GM21423 (cell line): ENCODE measurements around the gene H3-3A.

Source experiments
- ATAC-seq: cut with Tn5 transposase; IDR thresholded peaks from one replicate; pipeline ENCODE4 v1.9.1; 2021; ENCODE audit warnings: mild to moderate bottlenecking, moderate library complexity; ENCODE audit not compliant: unreplicated experiment

The H3-3A gene

GRCh38 chr1:226062558-226063223 lies at the start of gene H3-3A:
Gene H3-3A (plus strand): TSS chr1:226062716. CDS start chr1:226064352, 1,636 bp downstream.
- ATAC-seq, result peak; percentile 71

- ATAC-seq, result no peak
Observed at GRCh38 chr1:226017070-226017469, 45.4 kb upstream of the H3-3A start.

GRCh38 chr1:226019572-226019971 lies 42.9 kb upstream of the H3-3A start:
- ATAC-seq, result no peak

GRCh38 chr1:226021401-226021800 lies 41.1 kb upstream of the H3-3A start:
- ATAC-seq, result no peak

GRCh38 chr1:226021801-226022200 lies 40.7 kb upstream of the H3-3A start:
- no peak for ATAC-seq

GRCh38 chr1:226023735-226024134 lies 38.8 kb upstream of the H3-3A start:
- ATAC-seq, result no peak

- no peak for ATAC-seq
Observed at GRCh38 chr1:226026833-226027232, 35.7 kb upstream of the H3-3A start.

GRCh38 chr1:226027538-226028217 lies 34.8 kb upstream of the H3-3A start:
- ATAC-seq, result no peak

GRCh38 chr1:226029093-226029496 lies 33.4 kb upstream of the H3-3A start:
- peak; percentile 78 for ATAC-seq

GRCh38 chr1:226029568-226030225 lies 32.8 kb upstream of the H3-3A start:
- no peak for ATAC-seq

GRCh38 chr1:226033582-226033981 lies 28.9 kb upstream of the H3-3A start:
- ATAC-seq, result no peak

- no peak for ATAC-seq
Observed at GRCh38 chr1:226033991-226034390, 28.5 kb upstream of the H3-3A start.

GRCh38 chr1:226034482-226034881 lies 28.0 kb upstream of the H3-3A start:
- ATAC-seq, result no peak

- ATAC-seq, result no peak
Observed at GRCh38 chr1:226035915-226036314, 26.6 kb upstream of the H3-3A start.

- no peak for ATAC-seq
Observed at GRCh38 chr1:226038661-226039060, 23.9 kb upstream of the H3-3A start.

GRCh38 chr1:226041419-226041818 lies 21.1 kb upstream of the H3-3A start:
- no peak for ATAC-seq

GRCh38 chr1:226044514-226045101 lies 17.9 kb upstream of the H3-3A start:
- ATAC-seq, result no peak

GRCh38 chr1:226046240-226046639 lies 16.3 kb upstream of the H3-3A start:
- no peak for ATAC-seq

- no peak for ATAC-seq
Observed at GRCh38 chr1:226047495-226047894, 15.0 kb upstream of the H3-3A start.

- ATAC-seq, result no peak
Observed at GRCh38 chr1:226048886-226049285, 13.6 kb upstream of the H3-3A start.

- no peak for ATAC-seq
Observed at GRCh38 chr1:226050133-226050532, 12.4 kb upstream of the H3-3A start.

- ATAC-seq, result no peak
Observed at GRCh38 chr1:226051365-226051764, 11.2 kb upstream of the H3-3A start.
